GM12878 (cell line): ENCODE measurements around the gene CMBL. TPM values are rescaled to one million over a fixed set of nuclear protein-coding genes. Genes with fewer than 3 reads are reported as not detected.

ENCODE experiments used
- CBX3 ChIP-seq: fragments of 200-600 bp; sonication (generic); IDR thresholded peaks from 2 replicates; pipeline ENCODE4 v1.6.1; 2016; ENCODE audit warnings: low read depth, borderline replicate concordance
- DPF2 ChIP-seq: fragments of 450-650 bp; IDR thresholded peaks from 2 replicates; pipeline ENCODE4 v1.6.1; 2017; ENCODE audit warnings: mild to moderate bottlenecking
- EZH2 ChIP-seq: IDR thresholded peaks from 2 replicates; pipeline ENCODE4 v1.6.1; 2012; ENCODE audit warnings: low read depth, mild to moderate bottlenecking, control low read depth, inconsistent platforms, low read length, borderline replicate concordance; ENCODE audit not compliant: control insufficient read depth
- FOXM1 ChIP-seq: IDR thresholded peaks from 2 replicates; pipeline ENCODE4 v1.6.1; 2012; ENCODE audit warnings: low read depth, mild to moderate bottlenecking, inconsistent platforms, low read length, moderate library complexity
- IKZF1 ChIP-seq: fragments of 450-650 bp; conservative IDR thresholded peaks from 2 replicates; pipeline ENCODE4 v1.6.1; 2017; ENCODE audit warnings: antibody characterized with exemption, mild to moderate bottlenecking
- LARP7 ChIP-seq: fragments of 450-650 bp; IDR thresholded peaks from 2 replicates; pipeline ENCODE4 v1.6.1; 2017; ENCODE audit warnings: mild to moderate bottlenecking
- MTA3 ChIP-seq: IDR thresholded peaks from 2 replicates; pipeline ENCODE4 v1.6.1; 2012; ENCODE audit warnings: low read length, inconsistent platforms, borderline replicate concordance
- PAX5 ChIP-seq: IDR thresholded peaks from 2 replicates; pipeline ENCODE4 v1.6.1; 2011; ENCODE audit warnings: low read depth, low read length, borderline replicate concordance
- POLR2AphosphoS2 ChIP-seq: IDR thresholded peaks from 2 replicates; pipeline ENCODE4 v1.6.1; 2011; ENCODE audit warnings: low read depth, mild to moderate bottlenecking, low read length, improper control_type of control experiment, moderate library complexity
- POLR2AphosphoS5 ChIP-seq: IDR thresholded peaks from 2 replicates; pipeline ENCODE4 v1.6.1; 2011; ENCODE audit warnings: mild to moderate bottlenecking, low read length, inconsistent platforms
- RAD21 ChIP-seq: IDR thresholded peaks from 2 replicates; pipeline ENCODE4 v1.6.1; 2011; ENCODE audit warnings: mild to moderate bottlenecking, low read depth, low read length, moderate library complexity; ENCODE audit not compliant: insufficient read depth
- RUNX3 ChIP-seq: IDR thresholded peaks from 2 replicates; pipeline ENCODE4 v1.6.1; 2012; ENCODE audit warnings: low read length, inconsistent platforms
- SMAD5 ChIP-seq: IDR thresholded peaks from 2 replicates; pipeline ENCODE4 v1.6.1; 2016; ENCODE audit warnings: antibody characterized with exemption, low read depth
- TCF3 ChIP-seq: IDR thresholded peaks from 2 replicates; pipeline ENCODE4 v1.6.1; 2012; ENCODE audit warnings: low read depth, mild to moderate bottlenecking, low read length, borderline replicate concordance; ENCODE audit not compliant: insufficient read depth
- polyA plus RNA-seq, 11 experiments: library from polyadenylated mRNA; depleted of rRNA in 4 of 11; unstranded in 6 of 11; stranded (reverse) in 5 of 11; fragments of >200 nt; fragmentation: Nextera tagmentation in 4 of 11; fragmentation: Illumina TruSeq in 1 of 11; extraction: Ambion mirVana in 4 of 11; extraction: Trizol in 1 of 11; gene quantifications; 1 replicate in 1 of 11; 2 replicates in 10 of 11; pipeline versions ENCODE4 v1.2.1 to v1.2.3, GENCODE V29; 2011 to 2016; ENCODE audit warnings: inconsistent platforms in 2 of 11, missing spikeins in 2 of 11, low read depth in 1 of 11
- total RNA-seq, 4 experiments: library from RNA; depleted of rRNA in 3 of 4; stranded (reverse); fragments of >200 nt in 3 of 4; fragmentation: Illumina TruSeq in 1 of 4; extraction: Trizol in 1 of 4; gene quantifications; 2 replicates each; pipeline versions ENCODE4 v1.2.1 to v1.2.3, GENCODE V29; 2013 to 2021
- TF ChIP-seq, protein P1 (sequence below): IDR thresholded peaks from 2 replicates; pipeline ENCODE4 v1.6.1; 2011; ENCODE audit warnings: borderline replicate concordance, low read depth, mild to moderate bottlenecking, moderate library complexity, mixed read lengths, low read length; ENCODE audit not compliant: insufficient read depth; ENCODE audit errors: extremely low read length

CMBL gene
- total and polyA plus RNA-seq, 10 of the 15 experiments (the other 5 are each of a cell fraction or from before 2014, with no cell fraction given), result 1.8 to 15.6 (median 7.5) TPM

DNA sequence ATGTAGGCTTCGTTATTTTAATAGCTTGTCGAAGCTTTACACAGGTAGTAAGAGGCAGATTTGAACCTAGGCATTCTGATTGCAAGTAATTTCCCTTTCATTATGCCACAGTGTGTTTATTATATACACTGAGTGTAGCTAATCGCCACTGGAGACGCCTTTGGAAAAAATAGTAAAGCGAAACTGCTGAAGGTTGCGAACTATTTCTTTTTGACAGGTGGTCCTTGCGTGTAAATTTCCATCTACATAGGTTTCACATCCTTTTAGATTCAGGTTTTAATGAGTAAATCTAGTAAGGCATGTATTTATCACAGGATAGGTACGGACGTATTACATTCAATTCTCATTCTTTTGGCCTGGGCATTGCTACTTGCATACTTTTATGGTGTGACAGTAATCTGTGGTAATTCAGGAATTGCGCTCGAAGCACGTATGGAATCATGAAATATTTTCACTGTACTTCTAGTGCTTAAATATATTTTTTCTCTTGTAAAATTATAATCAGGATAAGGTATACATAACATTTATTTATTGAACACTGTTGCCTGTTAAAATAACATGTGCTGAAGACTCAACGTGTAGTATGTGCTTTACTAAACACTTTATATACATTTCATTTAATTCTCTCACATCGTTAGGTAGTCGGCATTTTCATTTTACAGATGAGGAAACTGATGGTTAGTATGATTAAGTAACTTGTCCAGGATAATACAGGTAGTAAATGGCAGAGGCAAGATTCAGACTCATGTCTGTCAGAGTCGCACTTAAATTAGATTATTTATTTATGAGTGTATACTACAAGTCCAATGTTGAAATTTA is 47.6 kb upstream of the CMBL start (continued):
- TF ChIP-seq POLR2AphosphoS5, result no peak
- no peak for TF ChIP-seq CBX3
- TF ChIP-seq, protein P1, sequence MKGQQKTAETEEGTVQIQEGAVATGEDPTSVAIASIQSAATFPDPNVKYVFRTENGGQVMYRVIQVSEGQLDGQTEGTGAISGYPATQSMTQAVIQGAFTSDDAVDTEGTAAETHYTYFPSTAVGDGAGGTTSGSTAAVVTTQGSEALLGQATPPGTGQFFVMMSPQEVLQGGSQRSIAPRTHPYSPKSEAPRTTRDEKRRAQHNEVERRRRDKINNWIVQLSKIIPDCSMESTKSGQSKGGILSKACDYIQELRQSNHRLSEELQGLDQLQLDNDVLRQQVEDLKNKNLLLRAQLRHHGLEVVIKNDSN, result no peak
- no peak for TF ChIP-seq RAD21
- TF ChIP-seq LARP7, result no peak
- TF ChIP-seq SMAD5, result no peak
- no peak for TF ChIP-seq PAX5
- no peak for TF ChIP-seq POLR2AphosphoS2
- no peak for TF ChIP-seq EZH2
- TF ChIP-seq MTA3, result peak; percentile 17; the same call in 1 of the 2 replicates
- 0 out of 2 replicates have a peak, but pooled peaks have one; percentile 41 for TF ChIP-seq DPF2
- TF ChIP-seq FOXM1, result 0 out of 2 replicates have a peak, but pooled peaks have one; percentile 29
- peak; percentile 46; the same call in 1 of the 2 replicates for TF ChIP-seq TCF3
- peak; percentile 58 for TF ChIP-seq IKZF1
- TF ChIP-seq RUNX3, result peak; percentile 34
